ENCODE data around the gene SET. TPM values are rescaled to one million over a fixed set of nuclear protein-coding genes. Genes with fewer than 3 reads are reported as not detected.

Gene SET
- total RNA-seq, 1 donor from 2014 or later = 336 TPM

DNA sequence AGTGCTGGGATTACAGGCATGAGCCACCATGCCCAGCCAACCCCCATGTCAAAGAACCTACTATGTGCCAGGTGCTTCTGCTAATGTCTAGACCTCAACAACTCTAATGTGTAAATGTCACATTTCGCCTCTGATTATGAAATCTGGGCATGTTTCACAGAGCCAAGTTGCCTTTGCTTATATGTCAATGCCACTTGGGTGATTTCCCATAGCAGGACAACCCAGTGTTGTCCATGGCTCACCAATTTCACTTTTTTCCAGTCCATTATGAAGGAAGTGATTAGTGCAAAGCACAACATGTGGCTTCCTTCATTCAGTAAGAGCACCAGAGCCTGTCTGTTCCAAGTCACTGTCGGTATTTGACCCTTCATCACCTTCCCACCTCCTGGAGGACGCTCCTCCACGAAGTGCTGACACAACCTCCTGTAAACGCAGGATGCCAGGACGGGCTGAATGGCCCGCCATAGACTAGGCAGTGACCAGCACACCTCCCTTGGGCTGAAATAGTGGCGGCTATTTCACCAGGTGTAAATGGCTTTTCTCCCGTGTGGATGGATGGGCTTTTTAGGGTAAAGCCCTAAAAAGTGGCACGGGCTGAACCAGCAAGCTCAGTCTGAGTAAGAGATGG lies 12.3 kb downstream of the SET start:
- no peak overlapping the region for H3K4me3 ChIP-seq (ENCODE audit: low read length in 3 of 3)
- no peak overlapping the region for H3K27ac ChIP-seq (ENCODE audit: low read depth, low read length)
- H3K36me3 ChIP-seq (ENCODE audit: control insufficient read depth in 3 of 3, insufficient read depth in 3 of 3, low read length in 3 of 3) = peaks cover 0 to 9% (median 0%) of the 10 kb centered on the region in 3 donors

DNA sequence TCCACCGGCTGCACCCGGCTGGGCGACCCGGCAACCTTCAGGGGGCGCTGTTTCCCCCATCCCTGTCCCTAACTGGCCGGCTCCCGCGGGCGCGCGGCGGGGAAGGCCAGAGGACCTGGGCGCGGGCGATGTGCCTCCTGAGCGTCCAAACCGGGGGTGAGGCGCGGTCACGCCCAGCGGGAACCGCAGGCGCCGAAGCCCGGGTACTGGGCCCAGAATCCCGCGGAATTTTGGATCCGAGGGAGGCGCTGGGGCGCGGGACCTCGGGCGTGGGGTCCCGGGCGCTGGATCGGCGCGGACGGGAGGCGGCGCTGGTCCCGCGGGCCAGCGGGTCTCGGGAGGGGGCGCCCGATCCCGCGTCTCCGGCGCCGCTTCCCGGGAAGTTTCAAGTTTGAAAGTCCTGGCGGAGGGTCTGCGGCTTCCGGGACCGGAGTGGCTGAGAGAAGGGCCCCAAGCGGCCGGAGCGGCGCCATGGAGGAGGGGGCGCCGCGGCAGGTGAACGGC lies 13.5 kb downstream of the SET start, which contains the start of gene PKN3:
PKN3 (plus strand) TSS at position 59 of the 504 bp plus-strand sequence; CDS start at position 472, 413 bp downstream.
- H3K27ac ChIP-seq (ENCODE audit: low read depth, low read length) = peak within 1 kb of the TSS; percentile 47
- H3K36me3 ChIP-seq (ENCODE audit: control insufficient read depth in 3 of 3, insufficient read depth in 3 of 3, low read length in 3 of 3) = no peaks in the 10 kb centered on the region
- H3K27me3 ChIP-seq (ENCODE audit: control insufficient read depth in 3 of 3, insufficient read depth in 3 of 3, low read length in 3 of 3) = no peaks in the 10 kb centered on the region
- peak within 1 kb of the TSS; percentile 57 to 77 (median 70) for H3K9ac ChIP-seq (ENCODE audit: low read depth in 1 of 3, low read length in 3 of 3)
- peaks cover 0 to 5% (median 4%) of the 10 kb centered on the region in 3 donors for H3K4me1 ChIP-seq (ENCODE audit: control insufficient read depth in 3 of 3, insufficient read depth in 3 of 3, low read length in 3 of 3)
- H3K4me3 ChIP-seq (ENCODE audit: low read length in 3 of 3) = peak within 1 kb of the TSS; percentile 56 to 71 (median 68)
- H3K9me3 ChIP-seq (ENCODE audit: control insufficient read depth in 3 of 3, low read length in 3 of 3) = no peaks in the 10 kb centered on the region

More for the DNA sequence above, 12.3 kb downstream of the SET start:
- no peaks in the 10 kb centered on the region for H3K27me3 ChIP-seq (ENCODE audit: control insufficient read depth in 3 of 3, insufficient read depth in 3 of 3, low read length in 3 of 3)
- H3K4me1 ChIP-seq (ENCODE audit: control insufficient read depth in 3 of 3, insufficient read depth in 3 of 3, low read length in 3 of 3) = peaks cover 0 to 5% (median 4%) of the 10 kb centered on the region in 3 donors
- H3K9ac ChIP-seq (ENCODE audit: low read depth in 1 of 3, low read length in 3 of 3) = peak overlapping the region in 1 of 3 donors; percentile 18
- no peaks in the 10 kb centered on the region for H3K9me3 ChIP-seq (ENCODE audit: control insufficient read depth in 3 of 3, low read length in 3 of 3)

DNA sequence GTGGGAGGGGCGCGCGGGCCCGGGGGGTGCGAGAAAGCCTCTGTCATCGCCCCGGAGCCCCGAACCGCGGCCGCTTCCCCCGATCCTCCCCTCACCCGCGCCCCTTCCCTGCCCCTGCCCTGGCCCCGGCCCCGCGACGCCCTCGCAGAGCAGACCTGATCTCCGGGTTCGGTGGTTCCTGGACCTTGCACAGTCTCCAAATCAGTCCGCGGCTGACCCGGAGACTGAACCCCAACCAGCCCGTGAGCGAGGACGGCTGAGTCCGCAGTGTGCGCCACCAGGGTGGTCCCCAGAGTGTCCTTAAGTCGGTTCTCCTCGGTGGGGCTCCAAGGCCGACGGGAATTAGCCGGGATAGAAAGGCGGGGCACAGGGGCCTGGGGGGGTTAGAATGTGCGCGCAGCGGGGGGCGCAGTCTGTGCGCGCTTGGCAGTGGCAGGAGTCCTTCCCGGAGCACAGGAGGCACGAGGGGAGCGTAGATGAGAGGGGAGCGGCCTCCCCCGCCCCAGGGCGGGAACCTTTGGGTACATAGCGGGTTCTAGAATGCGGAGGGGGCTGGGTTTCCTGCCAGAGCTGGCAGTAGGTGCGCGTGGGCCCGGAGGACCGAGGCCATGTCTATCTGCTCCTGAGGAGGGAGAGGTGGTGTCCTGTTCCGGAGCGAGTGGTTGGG lies 14.1 kb downstream of the SET start:
- Histone ChIP-seq H3K4me3 (ENCODE audit: low read length in 3 of 3) (peak overlapping the region; percentile 54 to 71 (median 68)), H3K9me3 (ENCODE audit: control insufficient read depth in 3 of 3, low read length in 3 of 3) (no peaks in the 10 kb centered on the region), H3K27me3 (ENCODE audit: control insufficient read depth in 3 of 3, insufficient read depth in 3 of 3, low read length in 3 of 3) (no peaks in the 10 kb centered on the region), H3K4me1 (ENCODE audit: control insufficient read depth in 3 of 3, insufficient read depth in 3 of 3, low read length in 3 of 3) (peaks cover 0 to 5% (median 4%) of the 10 kb centered on the region in 3 donors), H3K36me3 (ENCODE audit: control insufficient read depth in 3 of 3, insufficient read depth in 3 of 3, low read length in 3 of 3) (no peaks in the 10 kb centered on the region), H3K27ac (ENCODE audit: low read depth, low read length) (peak overlapping the region; percentile 47), H3K9ac (ENCODE audit: low read depth in 1 of 3, low read length in 3 of 3) (peak overlapping the region; percentile 57 to 77 (median 70))

DNA sequence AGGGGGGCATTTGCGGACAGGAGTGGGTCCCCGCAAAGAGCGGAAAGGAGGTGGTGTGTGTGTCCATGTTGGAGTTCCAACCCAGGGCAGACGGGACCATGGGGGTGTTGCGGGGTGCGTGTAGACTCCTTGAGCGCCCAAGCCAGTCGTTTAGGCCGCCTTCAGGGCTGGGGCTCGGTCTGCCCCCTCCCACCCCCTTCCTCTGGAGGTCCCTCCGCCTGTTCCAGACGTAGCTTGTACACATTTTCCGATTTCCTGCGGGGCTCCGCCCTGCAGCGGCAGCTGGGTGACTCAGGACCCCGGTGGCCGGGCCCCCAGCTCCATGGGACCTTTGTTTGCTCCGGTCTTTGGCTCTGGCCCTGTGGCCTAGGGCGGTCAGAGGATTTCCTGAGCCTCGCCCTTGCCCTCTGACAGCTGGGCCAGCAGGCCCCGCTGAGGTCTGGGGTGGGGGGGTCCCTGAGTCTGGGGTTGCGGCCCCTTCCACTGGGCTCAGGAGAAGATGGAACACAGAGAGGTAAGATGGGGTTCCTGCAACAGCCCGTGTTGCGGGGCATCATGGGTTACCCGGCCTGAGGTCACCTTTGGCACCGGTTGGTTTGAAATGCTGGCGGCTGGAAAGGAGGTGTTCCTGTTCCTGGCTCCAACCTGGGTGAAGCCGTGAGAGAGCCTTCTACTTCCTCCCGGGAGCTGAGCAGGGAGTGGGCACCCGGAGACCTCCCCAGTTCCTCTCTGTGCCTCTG lies 14.8 kb downstream of the SET start:
- H3K36me3 ChIP-seq (ENCODE audit: control insufficient read depth in 3 of 3, insufficient read depth in 3 of 3, low read length in 3 of 3) = no peaks in the 10 kb centered on the region
- H3K9ac ChIP-seq (ENCODE audit: low read depth in 1 of 3, low read length in 3 of 3) = peak overlapping the region in 2 of 3 donors; percentile 57 to 70
- H3K4me3 ChIP-seq (ENCODE audit: low read length in 3 of 3) = peak overlapping the region in 2 of 3 donors; percentile 68 to 71

GRCh38 chr9:128704356-128704670 lies 15.3 kb downstream of the SET start:
- no peak overlapping the region for H3K4me3 ChIP-seq (ENCODE audit: low read length in 3 of 3)
- no peaks in the 10 kb centered on the region for H3K27me3 ChIP-seq (ENCODE audit: control insufficient read depth in 3 of 3, insufficient read depth in 3 of 3, low read length in 3 of 3)
- no peak overlapping the region for H3K27ac ChIP-seq (ENCODE audit: low read depth, low read length)
- H3K4me1 ChIP-seq (ENCODE audit: control insufficient read depth in 3 of 3, insufficient read depth in 3 of 3, low read length in 3 of 3) = peaks cover 0 to 5% (median 4%) of the 10 kb centered on the region in 3 donors
- no peaks in the 10 kb centered on the region for H3K36me3 ChIP-seq (ENCODE audit: control insufficient read depth in 3 of 3, insufficient read depth in 3 of 3, low read length in 3 of 3)
- H3K9ac ChIP-seq (ENCODE audit: low read depth in 1 of 3, low read length in 3 of 3) = no peak overlapping the region
- H3K9me3 ChIP-seq (ENCODE audit: control insufficient read depth in 3 of 3, low read length in 3 of 3) = no peaks in the 10 kb centered on the region

More for the DNA sequence above, 14.8 kb downstream of the SET start:
- Histone ChIP-seq H3K27ac (ENCODE audit: low read depth, low read length) (peak overlapping the region; percentile 47), H3K27me3 (ENCODE audit: control insufficient read depth in 3 of 3, insufficient read depth in 3 of 3, low read length in 3 of 3) (no peaks in the 10 kb centered on the region), H3K9me3 (ENCODE audit: control insufficient read depth in 3 of 3, low read length in 3 of 3) (no peaks in the 10 kb centered on the region), H3K4me1 (ENCODE audit: control insufficient read depth in 3 of 3, insufficient read depth in 3 of 3, low read length in 3 of 3) (peaks cover 0 to 5% (median 4%) of the 10 kb centered on the region in 3 donors)

- H3K9ac ChIP-seq (ENCODE audit: low read depth in 1 of 3, low read length in 3 of 3) = peak overlapping the region in 1 of 3 donors; percentile 3
- peaks cover 0 to 5% (median 4%) of the 10 kb centered on the region in 3 donors for H3K4me1 ChIP-seq (ENCODE audit: control insufficient read depth in 3 of 3, insufficient read depth in 3 of 3, low read length in 3 of 3)
- H3K36me3 ChIP-seq (ENCODE audit: control insufficient read depth in 3 of 3, insufficient read depth in 3 of 3, low read length in 3 of 3) = no peaks in the 10 kb centered on the region
- no peak overlapping the region for H3K27ac ChIP-seq (ENCODE audit: low read depth, low read length)
- no peaks in the 10 kb centered on the region for H3K27me3 ChIP-seq (ENCODE audit: control insufficient read depth in 3 of 3, insufficient read depth in 3 of 3, low read length in 3 of 3)
- H3K4me3 ChIP-seq (ENCODE audit: low read length in 3 of 3) = no peak overlapping the region
- H3K9me3 ChIP-seq (ENCODE audit: control insufficient read depth in 3 of 3, low read length in 3 of 3) = no peaks in the 10 kb centered on the region
Observed at GRCh38 chr9:128705051-128705965, 16.3 kb downstream of the SET start.

- Histone ChIP-seq H3K9me3 (ENCODE audit: control insufficient read depth in 3 of 3, low read length in 3 of 3) (no peaks in the 10 kb centered on the region), H3K27me3 (ENCODE audit: control insufficient read depth in 3 of 3, insufficient read depth in 3 of 3, low read length in 3 of 3) (no peaks in the 10 kb centered on the region), H3K27ac (ENCODE audit: low read depth, low read length) (no peak overlapping the region), H3K36me3 (ENCODE audit: control insufficient read depth in 3 of 3, insufficient read depth in 3 of 3, low read length in 3 of 3) (no peaks in the 10 kb centered on the region), H3K4me1 (ENCODE audit: control insufficient read depth in 3 of 3, insufficient read depth in 3 of 3, low read length in 3 of 3) (peaks cover 0 to 5% (median 4%) of the 10 kb centered on the region in 3 donors), H3K4me3 (ENCODE audit: low read length in 3 of 3) (no peak overlapping the region), H3K9ac (ENCODE audit: low read depth in 1 of 3, low read length in 3 of 3) (peak overlapping the region in 1 of 3 donors; percentile 3)
Observed at GRCh38 chr9:128706045-128706444, 17.0 kb downstream of the SET start.

DNA sequence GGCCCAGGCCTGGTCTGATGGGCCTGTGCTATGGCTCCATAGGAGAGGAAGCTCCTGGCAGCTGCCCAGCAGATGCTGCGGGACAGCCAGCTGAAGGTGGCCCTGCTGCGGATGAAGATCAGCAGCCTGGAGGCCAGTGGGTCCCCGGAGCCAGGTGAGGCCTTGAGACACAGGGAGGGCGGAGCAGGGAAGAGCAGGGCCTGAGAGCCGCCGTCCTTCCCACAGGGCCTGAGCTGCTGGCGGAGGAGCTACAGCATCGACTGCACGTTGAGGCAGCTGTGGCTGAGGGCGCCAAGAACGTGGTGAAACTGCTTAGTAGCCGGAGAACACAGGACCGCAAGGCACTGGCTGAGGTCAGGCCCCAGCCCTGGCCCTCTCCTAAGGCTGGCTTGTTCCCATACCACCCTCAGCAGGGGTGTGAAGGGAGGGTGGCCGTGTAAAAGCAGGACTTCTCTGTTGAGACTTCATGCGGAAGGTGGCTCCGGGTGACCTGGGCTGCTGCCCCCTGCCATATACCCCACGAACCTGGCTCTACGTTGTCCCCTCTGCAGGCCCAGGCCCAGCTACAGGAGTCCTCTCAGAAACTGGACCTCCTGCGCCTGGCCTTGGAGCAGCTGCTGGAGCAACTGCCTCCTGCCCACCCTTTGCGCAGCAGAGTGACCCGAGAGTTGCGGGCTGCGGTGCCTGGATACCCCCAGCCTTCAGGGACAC lies 17.8 kb downstream of the SET start:
- Histone ChIP-seq H3K4me3 (ENCODE audit: low read length in 3 of 3) (no peak overlapping the region), H3K9ac (ENCODE audit: low read depth in 1 of 3, low read length in 3 of 3) (no peak overlapping the region), H3K36me3 (ENCODE audit: control insufficient read depth in 3 of 3, insufficient read depth in 3 of 3, low read length in 3 of 3) (no peaks in the 10 kb centered on the region), H3K27ac (ENCODE audit: low read depth, low read length) (no peak overlapping the region), H3K9me3 (ENCODE audit: control insufficient read depth in 3 of 3, low read length in 3 of 3) (no peaks in the 10 kb centered on the region), H3K27me3 (ENCODE audit: control insufficient read depth in 3 of 3, insufficient read depth in 3 of 3, low read length in 3 of 3) (no peaks in the 10 kb centered on the region), H3K4me1 (ENCODE audit: control insufficient read depth in 3 of 3, insufficient read depth in 3 of 3, low read length in 3 of 3) (peaks cover 0 to 5% (median 4%) of the 10 kb centered on the region in 3 donors)

DNA sequence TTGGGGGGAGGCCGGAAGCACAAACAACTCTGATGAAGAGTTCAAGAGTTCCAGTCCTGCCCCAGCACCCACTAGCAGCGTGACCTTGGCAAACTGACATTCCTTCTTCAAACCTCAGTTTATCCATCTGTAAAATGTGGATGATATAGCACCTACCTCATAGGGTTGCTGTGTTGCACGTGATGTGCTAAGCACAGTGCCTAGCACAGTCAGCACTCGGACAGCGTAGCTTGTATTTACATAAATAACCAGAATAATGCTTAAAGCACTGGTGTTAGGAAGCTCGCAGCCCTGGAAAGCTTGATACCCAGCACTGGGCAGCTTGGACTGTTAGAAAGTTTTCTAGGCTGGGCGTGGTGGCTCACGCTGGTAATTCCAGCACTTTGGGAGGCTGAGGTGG lies 18.4 kb downstream of the SET start:
- Histone ChIP-seq H3K27me3 (ENCODE audit: control insufficient read depth in 3 of 3, insufficient read depth in 3 of 3, low read length in 3 of 3) (no peaks in the 10 kb centered on the region), H3K9me3 (ENCODE audit: control insufficient read depth in 3 of 3, low read length in 3 of 3) (no peaks in the 10 kb centered on the region), H3K9ac (ENCODE audit: low read depth in 1 of 3, low read length in 3 of 3) (no peak overlapping the region), H3K4me1 (ENCODE audit: control insufficient read depth in 3 of 3, insufficient read depth in 3 of 3, low read length in 3 of 3) (no peaks in the 10 kb centered on the region), H3K36me3 (ENCODE audit: control insufficient read depth in 3 of 3, insufficient read depth in 3 of 3, low read length in 3 of 3) (no peaks in the 10 kb centered on the region), H3K4me3 (ENCODE audit: low read length in 3 of 3) (no peak overlapping the region), H3K27ac (ENCODE audit: low read depth, low read length) (no peak overlapping the region)
